Measurements from ENCODE around the gene GNAS.

GNAS gene

DNA sequence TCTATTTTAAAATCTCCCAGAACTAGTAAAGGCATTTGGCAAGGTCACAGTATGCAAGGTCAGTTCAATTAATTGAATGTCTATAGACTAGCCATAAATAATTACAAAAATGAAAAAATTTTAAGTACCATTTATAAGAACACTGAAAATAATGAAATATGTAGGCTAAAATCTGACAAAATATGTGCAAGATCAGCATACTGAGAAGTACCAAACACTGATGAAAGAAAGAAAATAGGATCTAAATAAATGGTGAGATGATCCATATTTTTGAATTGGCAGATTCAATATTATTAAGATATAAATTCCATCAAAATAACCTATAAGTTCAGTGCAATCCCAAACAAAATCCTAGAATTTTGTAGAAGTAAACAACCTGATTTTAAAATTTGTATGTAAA is 100.5 kb downstream of the GNAS start:
- Histone ChIP-seq H3K79me2 (ENCODE audit: low read length) (no peaks in the 10 kb centered on the region), H3K27me3 (ENCODE audit: low read depth, low read length) (peaks cover 9% of the 10 kb centered on the region; the same call in 1 of the 2 replicates), H3K27ac (ENCODE audit: low read length) (no peak overlapping the region), H3K4me3 (ENCODE audit: low read length) (no peak overlapping the region), H3K4me2 (ENCODE audit: low read length) (no peak overlapping the region), H4K20me1 (ENCODE audit: insufficient read depth, low read length) (no peaks in the 10 kb centered on the region), H3K9ac (ENCODE audit: low read length) (no peak overlapping the region), H2AFZ (ENCODE audit: low read depth, low read length) (no peak overlapping the region), H3K4me1 (ENCODE audit: low read length) (no peaks in the 10 kb centered on the region), H3K9me3 (ENCODE audit: insufficient read depth, low read length) (no peaks in the 10 kb centered on the region), H3K36me3 (replicated peaks; ENCODE audit: low read depth, low read length) (no peaks in the 10 kb centered on the region)
- TF ChIP-seq EZH2phosphoT487 (IDR thresholded peaks at IDR 0.05; ENCODE audit: low read depth): no peak
- TF ChIP-seq, protein P1, sequence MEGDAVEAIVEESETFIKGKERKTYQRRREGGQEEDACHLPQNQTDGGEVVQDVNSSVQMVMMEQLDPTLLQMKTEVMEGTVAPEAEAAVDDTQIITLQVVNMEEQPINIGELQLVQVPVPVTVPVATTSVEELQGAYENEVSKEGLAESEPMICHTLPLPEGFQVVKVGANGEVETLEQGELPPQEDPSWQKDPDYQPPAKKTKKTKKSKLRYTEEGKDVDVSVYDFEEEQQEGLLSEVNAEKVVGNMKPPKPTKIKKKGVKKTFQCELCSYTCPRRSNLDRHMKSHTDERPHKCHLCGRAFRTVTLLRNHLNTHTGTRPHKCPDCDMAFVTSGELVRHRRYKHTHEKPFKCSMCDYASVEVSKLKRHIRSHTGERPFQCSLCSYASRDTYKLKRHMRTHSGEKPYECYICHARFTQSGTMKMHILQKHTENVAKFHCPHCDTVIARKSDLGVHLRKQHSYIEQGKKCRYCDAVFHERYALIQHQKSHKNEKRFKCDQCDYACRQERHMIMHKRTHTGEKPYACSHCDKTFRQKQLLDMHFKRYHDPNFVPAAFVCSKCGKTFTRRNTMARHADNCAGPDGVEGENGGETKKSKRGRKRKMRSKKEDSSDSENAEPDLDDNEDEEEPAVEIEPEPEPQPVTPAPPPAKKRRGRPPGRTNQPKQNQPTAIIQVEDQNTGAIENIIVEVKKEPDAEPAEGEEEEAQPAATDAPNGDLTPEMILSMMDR (IDR thresholded peaks at IDR 0.05; ENCODE audit: low read depth, low read length): no peak

- no peaks in the 10 kb centered on the region for H4K20me1 ChIP-seq (ENCODE audit: insufficient read depth, low read length)
- no peak overlapping the region for H3K4me2 ChIP-seq (ENCODE audit: low read length)
- no peaks in the 10 kb centered on the region for H3K79me2 ChIP-seq (ENCODE audit: low read length)
- no peak overlapping the region for H3K9ac ChIP-seq (ENCODE audit: low read length)
- TF ChIP-seq EZH2phosphoT487 (IDR thresholded peaks at IDR 0.05; ENCODE audit: low read depth): no peak
- TF ChIP-seq, protein P1 (IDR thresholded peaks at IDR 0.05; ENCODE audit: low read depth, low read length): no peak
- H3K36me3 ChIP-seq (replicated peaks; ENCODE audit: low read depth, low read length): no peaks in the 10 kb centered on the region
- no peaks in the 10 kb centered on the region for H3K9me3 ChIP-seq (ENCODE audit: insufficient read depth, low read length)
- no peak overlapping the region for H3K4me3 ChIP-seq (ENCODE audit: low read length)
- H3K27ac ChIP-seq (ENCODE audit: low read length): no peak overlapping the region
- no peaks in the 10 kb centered on the region for H3K4me1 ChIP-seq (ENCODE audit: low read length)
- peaks cover 11% of the 10 kb centered on the region for H3K27me3 ChIP-seq (ENCODE audit: low read depth, low read length)
- H2AFZ ChIP-seq (ENCODE audit: low read depth, low read length): no peak overlapping the region
Observed at GRCh38 chr20:58956078-58956477, 103.6 kb downstream of the GNAS start.

DNA sequence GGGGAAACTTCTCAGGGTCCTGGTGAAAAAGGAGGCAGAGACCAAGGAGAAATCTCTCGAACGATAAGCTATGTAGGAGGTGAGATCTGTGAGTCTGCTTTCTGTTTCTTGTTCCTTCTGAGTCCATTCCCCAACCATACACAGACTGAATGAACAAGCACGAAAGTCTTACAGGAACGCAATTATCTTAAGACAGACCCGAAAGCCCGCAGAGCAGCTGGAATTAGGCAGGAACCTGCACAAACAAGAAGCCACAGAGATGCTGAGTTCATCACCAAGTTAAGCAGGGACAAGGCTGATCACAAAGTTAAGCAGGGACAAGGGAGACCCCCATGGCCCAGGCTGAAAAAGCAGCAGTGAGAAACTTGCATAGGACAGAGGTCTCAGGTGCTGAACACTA is 107.1 kb downstream of the GNAS start:
- Histone ChIP-seq H3K9me3 (ENCODE audit: insufficient read depth, low read length) (peaks cover 6% of the 10 kb centered on the region; the same call in 1 of the 2 replicates), H3K79me2 (ENCODE audit: low read length) (no peaks in the 10 kb centered on the region), H3K4me3 (ENCODE audit: low read length) (no peak overlapping the region), H4K20me1 (ENCODE audit: insufficient read depth, low read length) (no peaks in the 10 kb centered on the region), H2AFZ (ENCODE audit: low read depth, low read length) (0 out of 2 replicates have a peak overlapping the region, but pooled peaks have one; percentile 16), H3K36me3 (replicated peaks; ENCODE audit: low read depth, low read length) (peaks cover 5% of the 10 kb centered on the region), H3K4me2 (ENCODE audit: low read length) (no peak overlapping the region), H3K27ac (ENCODE audit: low read length) (no peak overlapping the region), H3K9ac (ENCODE audit: low read length) (no peak overlapping the region), H3K4me1 (ENCODE audit: low read length) (peaks cover 11% of the 10 kb centered on the region), H3K27me3 (ENCODE audit: low read depth, low read length) (peaks cover 23% of the 10 kb centered on the region)
- TF ChIP-seq, protein P1 (IDR thresholded peaks at IDR 0.05; ENCODE audit: low read depth, low read length): no peak
- no peak for TF ChIP-seq EZH2phosphoT487 (IDR thresholded peaks at IDR 0.05; ENCODE audit: low read depth)
